Measurements from ENCODE around the gene RBMX.

Gene RBMX

GRCh38 chrX:136829413-136829812 is 51.1 kb downstream of the RBMX start:
- no peak for DNase-seq

DNA sequence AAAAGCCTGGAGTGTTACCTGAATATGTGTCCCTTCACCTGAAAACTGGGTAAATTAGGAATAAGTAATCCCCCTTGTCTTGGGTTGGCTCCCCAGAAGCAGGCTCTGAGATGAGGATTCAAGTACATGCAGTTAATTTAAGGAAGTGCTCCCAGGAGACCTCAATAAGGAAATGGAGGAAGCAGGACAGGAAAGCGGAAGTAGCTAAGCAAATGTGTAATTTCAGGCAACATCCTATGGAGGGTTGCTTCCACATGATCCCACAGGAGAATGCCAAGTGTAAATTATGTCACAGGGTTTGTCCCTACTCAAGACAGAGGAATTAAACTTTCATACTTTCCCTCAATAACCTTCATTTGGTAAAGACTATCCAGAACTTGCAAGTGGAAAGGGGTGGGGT is 51.7 kb downstream of the RBMX start:
- DNase-seq = no peak

GRCh38 chrX:136827026-136827425 is 53.5 kb downstream of the RBMX start:
- no peak for DNase-seq

DNA sequence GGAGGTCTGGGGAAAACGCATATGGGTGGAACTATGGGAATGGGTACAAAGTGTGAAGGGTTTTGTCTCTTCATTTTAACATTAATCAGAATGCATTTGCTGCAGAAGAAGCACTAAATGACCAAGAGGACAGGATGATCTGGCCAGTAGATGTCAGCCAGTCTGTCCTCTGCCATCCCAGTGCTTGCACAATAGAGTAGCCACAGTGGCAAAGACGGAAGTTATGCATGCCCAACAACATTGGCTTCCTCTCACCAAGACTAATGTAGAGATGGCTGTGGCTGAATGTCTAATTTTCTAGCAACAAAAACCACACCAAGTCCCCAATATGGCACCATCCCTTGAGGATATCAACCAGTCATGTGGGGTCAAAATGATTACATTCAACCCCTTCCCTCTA is 54.8 kb downstream of the RBMX start:
- DNase-seq = no peak

Measured in NCI-H524 (cell line).